ENCODE measurements around the gene MYO7A.

MYO7A gene

DNA sequence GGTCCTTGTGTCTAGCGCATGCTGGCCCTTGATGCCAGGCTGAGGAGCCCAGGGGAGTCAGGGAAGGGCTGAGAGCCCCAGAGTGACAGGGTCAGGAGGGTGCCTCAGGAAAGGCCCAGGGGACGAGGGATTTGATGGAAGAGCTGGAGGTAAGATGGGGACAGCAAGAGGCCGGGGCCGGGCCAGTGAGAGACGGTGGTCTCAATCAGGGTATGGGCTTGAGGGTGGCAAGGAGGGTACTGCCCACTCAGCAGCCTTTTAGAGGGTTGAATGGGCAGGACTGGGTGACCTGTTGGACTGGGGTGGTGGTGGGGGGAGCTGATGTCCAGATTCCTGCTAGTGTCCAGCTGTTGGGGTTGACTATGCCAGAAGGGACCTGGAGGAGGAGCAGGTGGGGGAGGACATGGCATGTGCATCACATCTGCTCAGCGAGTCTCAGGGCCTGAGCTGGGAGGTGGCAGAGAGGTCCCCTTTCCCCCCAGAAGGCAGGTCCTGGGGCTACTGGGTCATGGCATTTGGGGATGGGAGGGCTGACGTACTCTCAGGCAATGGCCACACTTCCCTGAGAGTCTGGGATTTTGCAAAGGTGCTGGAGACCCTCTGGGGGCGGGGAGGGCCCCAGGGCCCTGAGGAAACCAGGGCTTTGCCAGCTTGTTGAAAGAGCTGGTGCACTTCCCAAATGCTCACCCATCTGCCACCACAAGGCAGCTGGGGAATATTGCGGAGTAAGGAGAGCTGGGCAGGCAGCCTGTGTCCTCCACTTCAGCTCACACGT, 18.4 kb downstream of the MYO7A start:
- no peak for DNase-seq (ENCODE audit: low read depth in 2 of 2)

- no peak for DNase-seq (ENCODE audit: low read depth in 2 of 2)
Observed at GRCh38 chr11:77147036-77147315, 18.9 kb downstream of the MYO7A start.

DNA sequence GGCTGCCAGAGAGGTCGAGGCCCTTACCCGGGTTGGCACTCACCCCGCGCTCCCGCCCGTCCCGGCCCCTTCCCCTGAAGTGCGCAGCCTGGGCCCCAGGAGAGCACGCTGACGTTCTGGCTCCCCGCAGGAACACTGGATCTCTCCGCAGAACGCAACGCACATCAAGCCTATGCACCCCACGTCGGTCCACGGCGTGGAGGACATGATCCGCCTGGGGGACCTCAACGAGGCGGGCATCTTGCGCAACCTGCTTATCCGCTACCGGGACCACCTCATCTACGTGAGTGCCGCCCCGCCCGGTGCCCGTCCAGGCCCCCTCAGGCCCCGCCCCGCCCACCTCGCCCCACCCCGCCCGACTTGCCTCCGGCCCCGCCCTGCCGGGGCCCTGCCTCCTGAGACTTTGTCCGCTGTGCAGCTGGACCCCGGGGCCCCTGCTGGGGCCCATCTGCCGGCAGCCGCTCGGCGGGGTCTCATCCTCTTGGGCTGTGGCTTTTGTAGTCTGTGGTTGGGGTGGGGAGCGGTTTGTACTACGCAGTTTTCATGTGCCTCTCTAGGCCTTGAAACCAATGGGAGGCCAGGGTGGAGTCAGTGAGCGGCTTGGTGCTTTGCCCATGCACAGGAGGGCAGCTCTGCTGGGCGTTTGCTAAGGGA, 19.7 kb downstream of the MYO7A start:
- DNase-seq (ENCODE audit: low read depth in 2 of 2): peak in 1 of 2 donors; percentile 14

DNA sequence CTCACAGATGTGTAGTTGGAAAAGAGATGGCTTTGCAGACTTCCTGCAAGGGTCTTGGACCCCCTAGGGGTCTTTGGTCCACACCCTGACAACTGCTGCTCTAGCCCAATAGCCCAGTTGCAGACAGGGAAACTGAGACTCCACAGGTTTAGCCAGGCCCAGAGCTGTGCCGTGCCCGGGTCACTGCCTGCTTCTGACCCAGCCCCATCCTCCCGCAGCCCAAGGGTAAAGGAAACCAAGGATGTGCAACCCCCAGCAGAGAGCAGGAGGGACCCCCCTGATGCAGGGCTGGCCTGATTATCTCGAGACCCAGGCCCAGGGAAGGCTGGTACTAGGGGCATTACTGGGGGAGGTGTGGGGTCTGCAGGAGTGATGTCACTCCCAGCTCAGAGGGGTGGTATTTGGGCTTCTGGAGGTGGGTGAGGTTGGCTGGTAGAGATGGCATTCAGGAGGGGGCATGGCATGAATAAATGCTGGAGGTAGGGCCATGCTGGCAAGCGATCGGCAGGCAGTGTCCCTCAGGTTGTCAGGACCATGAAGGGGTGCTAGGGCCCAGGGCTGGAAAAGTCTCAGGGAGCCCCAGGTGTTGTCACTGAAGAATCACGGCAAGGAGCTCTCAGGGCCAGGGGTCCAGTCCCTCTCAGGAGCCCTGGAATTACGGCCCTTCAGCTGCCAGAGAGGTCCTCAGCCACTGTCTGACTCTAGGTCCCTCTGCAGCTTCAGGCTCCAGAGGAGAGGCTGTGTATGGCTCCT, 21.1 kb downstream of the MYO7A start:
- no peak for DNase-seq (ENCODE audit: low read depth in 2 of 2)

DNA sequence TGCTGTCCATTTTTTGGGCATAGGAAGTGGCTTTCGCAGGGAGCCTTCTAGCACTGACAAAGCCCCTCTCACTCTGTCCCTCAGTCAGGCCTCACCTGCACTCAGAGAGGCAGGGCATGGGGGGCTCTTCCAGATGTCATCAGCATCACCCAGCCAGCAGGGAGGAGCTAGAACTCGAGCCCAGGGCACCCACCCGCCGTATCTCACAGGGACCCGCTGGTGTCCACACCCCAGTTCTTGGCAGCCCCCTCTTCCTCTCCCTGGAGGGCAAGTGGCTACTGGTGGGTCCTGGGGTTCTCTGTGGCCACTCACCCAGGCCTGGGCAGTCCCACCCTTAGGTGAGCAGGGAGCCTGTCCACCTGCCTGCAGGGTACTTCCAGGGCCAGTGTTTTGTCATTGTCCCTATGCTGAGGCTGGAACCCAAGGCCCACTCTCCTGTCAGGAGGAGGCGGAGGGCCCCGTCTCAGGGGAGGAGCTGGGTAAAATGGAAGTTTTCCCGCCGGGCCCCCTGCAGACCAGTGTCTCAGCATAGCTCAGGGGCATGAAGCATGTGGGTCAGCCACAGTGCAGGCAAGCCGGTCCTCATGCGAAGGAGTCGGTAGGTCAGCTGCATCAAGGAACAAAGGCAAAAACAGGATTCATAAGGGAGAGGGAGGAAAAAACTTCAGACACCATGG, 21.8 kb downstream of the MYO7A start:
- DNase-seq (ENCODE audit: low read depth in 2 of 2): no peak

DNA sequence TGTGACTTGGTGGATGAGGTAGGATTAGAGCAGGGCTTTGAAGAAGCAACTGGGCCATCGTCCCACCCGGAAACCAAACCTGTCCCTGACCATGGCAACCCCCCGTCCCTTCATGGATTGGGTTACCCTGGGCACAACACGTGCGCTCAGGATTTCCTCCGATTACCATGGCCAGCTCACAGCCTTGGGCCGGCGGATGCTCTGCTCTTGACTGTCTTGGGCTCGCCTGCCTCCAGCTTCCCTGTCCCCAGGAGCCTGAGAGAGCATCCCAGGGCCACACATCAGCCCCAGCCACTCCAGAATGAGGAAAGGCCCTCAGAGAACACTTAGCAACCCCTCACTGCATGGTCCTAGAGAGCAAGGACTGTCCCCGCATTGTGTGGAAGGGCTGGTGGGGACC, 22.8 kb downstream of the MYO7A start:
- DNase-seq (ENCODE audit: low read depth in 2 of 2): no peak

GRCh38 chr11:77151804-77152509, 23.9 kb downstream of the MYO7A start:
- peak in 1 of 2 donors; percentile 8 for DNase-seq (ENCODE audit: low read depth in 2 of 2)

DNA sequence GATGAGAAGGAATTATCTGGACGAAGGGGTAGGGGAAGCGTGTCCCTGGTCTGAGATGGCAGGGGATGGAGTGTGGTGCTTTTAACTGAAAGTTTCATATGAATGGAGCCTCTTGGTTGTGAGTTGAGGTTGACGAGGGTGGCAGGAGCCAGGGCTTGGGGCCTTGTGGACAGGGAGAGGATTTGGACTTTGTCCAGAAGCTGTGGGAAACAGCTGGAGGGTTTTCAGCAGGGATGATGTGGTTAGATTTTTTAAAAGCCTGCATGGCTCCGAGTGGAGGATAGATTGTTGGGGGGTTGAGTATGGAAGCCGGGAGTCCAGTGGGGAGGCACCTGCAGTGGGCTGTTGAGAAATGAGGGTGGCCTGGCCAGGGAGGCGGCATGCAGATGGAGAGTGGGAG, 24.8 kb downstream of the MYO7A start:
- no peak for DNase-seq (ENCODE audit: low read depth in 2 of 2)

- no peak for DNase-seq (ENCODE audit: low read depth in 2 of 2)
Observed at GRCh38 chr11:77153276-77154185, 25.5 kb downstream of the MYO7A start.

DNA sequence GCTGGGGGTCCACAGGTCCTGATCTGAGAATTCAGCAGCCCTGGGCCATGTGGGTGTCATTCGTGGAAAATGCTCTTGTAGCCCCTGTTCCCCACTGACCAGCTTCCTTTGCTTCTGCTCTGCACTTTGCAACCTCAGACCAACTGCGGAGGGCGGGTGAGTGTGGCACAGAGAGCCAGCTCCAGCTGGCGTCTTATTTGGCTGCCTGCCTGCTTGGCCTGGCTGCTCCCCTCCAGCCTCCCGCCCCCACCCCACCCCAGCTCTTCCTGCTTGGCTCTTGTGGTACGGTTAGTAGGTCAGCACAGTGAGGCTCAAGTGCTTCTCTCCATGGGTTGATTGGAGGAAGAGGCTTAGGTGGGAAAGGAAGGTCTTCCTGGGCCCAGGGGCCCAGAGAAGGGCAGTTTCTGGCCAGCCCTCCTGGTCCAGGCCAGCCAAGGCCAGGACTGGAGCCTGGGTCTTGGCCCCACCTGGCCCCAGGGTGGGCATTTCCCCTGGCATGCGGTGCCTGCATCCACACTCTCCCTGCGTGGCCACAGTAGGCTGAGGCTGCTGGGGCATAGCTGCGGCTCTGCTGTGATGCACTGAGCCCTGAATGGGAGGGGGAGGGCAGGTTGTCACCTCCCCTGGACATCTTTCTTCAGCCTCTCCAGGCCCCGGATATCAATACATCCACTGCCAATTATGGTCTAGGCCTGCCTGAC, 26.5 kb downstream of the MYO7A start:
- DNase-seq (ENCODE audit: low read depth in 2 of 2): no peak

DNA sequence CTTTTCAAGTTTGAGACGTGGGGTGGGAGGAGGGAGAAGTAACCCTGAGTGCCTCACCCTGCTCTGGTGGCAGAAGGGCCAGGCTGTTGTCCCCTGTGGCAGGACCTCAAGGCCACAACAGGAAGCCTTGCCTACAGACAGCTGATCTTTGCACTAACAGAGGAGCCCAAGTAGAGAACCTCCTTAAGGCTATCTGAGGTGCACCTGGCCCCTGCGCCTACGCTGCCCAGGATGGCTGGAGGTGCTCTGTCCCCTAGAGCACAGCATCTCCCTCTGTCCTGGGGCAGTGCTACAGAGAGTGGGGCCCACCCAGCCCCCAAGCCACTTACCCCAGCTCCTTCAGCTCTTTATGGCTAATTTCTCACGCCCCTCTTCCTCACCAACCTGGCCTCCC, 27.0 kb downstream of the MYO7A start:
- no peak for DNase-seq (ENCODE audit: low read depth in 2 of 2)

GRCh38 chr11:77155556-77156130, 27.6 kb downstream of the MYO7A start:
- DNase-seq (ENCODE audit: low read depth in 2 of 2): no peak

- no peak for DNase-seq (ENCODE audit: low read depth in 2 of 2)
Observed at GRCh38 chr11:77156396-77157195, 28.6 kb downstream of the MYO7A start.

DNA sequence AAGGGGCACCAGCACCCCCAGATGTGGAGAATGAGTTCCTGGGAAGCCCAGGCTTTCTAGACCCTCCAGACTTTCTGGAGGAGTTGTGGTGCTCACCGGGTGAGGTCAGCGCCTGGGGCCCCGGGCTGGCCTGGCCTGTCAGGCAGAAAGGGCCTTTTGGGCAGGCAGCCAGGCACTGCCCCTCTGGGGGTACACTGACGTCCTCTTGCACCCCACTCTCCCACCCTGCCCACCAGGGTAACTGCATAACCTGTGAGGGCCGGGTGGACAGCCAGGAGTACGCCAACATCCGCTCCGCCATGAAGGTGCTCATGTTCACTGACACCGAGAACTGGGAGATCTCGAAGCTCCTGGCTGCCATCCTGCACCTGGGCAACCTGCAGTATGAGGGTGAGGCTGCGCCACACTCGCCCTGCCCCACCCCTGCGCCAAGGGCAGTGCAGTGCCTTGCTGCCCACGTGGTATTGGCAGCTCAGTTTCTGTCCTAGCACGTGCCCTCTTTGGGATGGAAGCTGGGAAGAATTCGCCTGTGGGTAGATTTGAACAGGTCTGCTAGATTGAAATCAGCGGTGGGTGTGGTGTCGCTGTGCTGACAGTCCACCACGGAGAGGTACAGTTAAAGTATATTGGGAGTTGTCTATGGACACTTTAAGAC, 30.1 kb downstream of the MYO7A start:
- DNase-seq (ENCODE audit: low read depth in 2 of 2): no peak

DNA sequence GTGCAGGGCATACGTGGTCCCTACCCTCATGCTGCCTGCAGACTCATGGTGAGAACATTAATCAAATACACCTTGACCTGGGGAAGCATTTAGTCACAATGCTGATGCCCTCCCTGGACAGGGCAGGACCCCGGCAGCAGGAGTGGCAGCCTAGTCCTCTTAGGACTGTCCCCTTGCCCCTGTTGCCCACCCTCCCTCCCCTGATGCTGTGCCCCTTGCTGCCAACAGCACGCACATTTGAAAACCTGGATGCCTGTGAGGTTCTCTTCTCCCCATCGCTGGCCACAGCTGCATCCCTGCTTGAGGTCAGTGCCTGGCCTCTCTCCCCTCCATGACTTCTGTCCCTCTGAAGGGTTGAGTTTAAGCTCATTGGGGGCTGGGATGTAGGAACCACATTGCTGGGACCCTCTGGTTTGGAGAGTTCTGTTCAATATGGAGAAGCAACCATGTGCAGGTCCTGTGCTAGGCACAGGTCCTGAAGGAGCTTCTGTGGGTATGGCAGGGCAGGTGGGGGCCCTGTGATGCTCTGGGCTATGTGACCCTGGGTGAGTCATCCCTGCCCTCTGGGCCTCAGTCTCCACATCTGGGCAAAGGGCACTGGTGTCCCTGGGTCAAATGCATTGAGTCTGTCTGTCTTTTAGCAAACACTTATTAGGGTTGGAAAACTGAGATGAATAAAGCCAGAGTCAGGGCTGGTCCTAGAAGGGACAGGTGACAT, 31.3 kb downstream of the MYO7A start:
- no peak for DNase-seq (ENCODE audit: low read depth in 2 of 2)

DNA sequence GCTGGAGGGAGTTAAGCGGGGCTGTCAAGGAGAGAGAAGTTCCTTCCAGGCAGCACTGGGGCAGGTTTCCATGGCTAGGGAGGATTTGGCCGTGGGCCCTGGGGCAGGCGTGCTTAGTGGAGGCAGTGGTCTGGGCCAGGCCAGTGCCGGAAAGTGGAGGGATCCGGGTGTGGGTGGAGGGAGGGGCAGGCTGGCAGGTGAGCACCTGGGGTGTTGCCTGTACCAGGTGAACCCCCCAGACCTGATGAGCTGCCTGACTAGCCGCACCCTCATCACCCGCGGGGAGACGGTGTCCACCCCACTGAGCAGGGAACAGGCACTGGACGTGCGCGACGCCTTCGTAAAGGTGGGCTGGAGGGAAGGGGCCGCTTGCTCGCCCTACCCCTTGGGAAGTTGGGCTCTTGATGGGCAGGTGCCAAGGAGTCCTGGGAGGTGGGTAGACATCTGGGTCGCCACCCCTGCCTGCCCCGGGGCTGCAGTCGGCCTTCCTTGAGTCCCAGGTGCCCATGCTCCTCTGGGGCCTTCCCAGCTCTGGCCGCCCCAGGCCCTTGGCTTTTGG, 32.0 kb downstream of the MYO7A start:
- no peak for DNase-seq (ENCODE audit: low read depth in 2 of 2)

GRCh38 chr11:77163271-77163670, 35.2 kb downstream of the MYO7A start:
- no peak for DNase-seq (ENCODE audit: low read depth in 2 of 2)

Data from stimulated activated CD4-positive, alpha-beta T cell treated with anti-CD3 and anti-CD28 coated beads, Interleukin-1b, Interleukin-23, amount 100 ng/mL, for 4 hours (primary cell).